ENCODE data around the gene ANKRD30A.
"Not testable (repeated sequence)": the region's sequence is repeated elsewhere in the genome, so short reads cannot be mapped to it uniquely, and the experiment has no call there.

Gene ANKRD30A

DNA sequence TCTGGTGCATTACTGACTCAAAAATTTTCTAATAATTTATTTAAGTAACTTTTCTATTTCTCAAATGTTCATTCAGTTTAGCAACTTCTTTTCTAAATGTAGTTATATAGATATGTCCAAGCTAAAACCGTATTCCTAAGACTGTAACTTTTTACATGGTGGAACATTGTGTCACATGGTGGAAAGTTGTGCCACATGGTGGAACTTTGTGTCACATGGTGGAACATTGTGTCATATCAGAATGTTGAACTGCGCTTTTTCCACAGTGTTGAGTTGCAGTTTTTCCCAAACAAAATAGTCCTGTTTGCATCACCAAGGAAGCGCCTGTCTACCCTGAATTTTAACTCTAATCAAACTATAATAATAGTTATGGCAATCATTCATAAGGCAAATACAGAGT lies 109.3 kb downstream of the ANKRD30A start:
- DNase-seq (no peak), ATAC-seq (ENCODE audit: insufficient read depth, low read depth) (no peak)
- H3K4me3 ChIP-seq (ENCODE audit: low read depth in 1 of 2, low read length in 2 of 2): no peak overlapping the region
- no peaks in the 10 kb centered on the region for H3K27me3 ChIP-seq (ENCODE audit: insufficient read depth, low read length, poor library complexity)
- no peak overlapping the region for H3K4me2 ChIP-seq (ENCODE audit: insufficient read depth, low read length)
- H3K4me1 ChIP-seq (ENCODE audit: insufficient read depth, low read length): no peaks in the 10 kb centered on the region
- no peak overlapping the region for H3K9ac ChIP-seq (ENCODE audit: low read depth, low read length)
- H3K79me2 ChIP-seq (ENCODE audit: insufficient read depth, low read length): no peaks in the 10 kb centered on the region
- no peak for TF ChIP-seq EZH2 (IDR thresholded peaks at IDR 0.05; ENCODE audit: borderline replicate concordance, low read depth, low read length, severe bottlenecking)
- TF ChIP-seq, protein P1, sequence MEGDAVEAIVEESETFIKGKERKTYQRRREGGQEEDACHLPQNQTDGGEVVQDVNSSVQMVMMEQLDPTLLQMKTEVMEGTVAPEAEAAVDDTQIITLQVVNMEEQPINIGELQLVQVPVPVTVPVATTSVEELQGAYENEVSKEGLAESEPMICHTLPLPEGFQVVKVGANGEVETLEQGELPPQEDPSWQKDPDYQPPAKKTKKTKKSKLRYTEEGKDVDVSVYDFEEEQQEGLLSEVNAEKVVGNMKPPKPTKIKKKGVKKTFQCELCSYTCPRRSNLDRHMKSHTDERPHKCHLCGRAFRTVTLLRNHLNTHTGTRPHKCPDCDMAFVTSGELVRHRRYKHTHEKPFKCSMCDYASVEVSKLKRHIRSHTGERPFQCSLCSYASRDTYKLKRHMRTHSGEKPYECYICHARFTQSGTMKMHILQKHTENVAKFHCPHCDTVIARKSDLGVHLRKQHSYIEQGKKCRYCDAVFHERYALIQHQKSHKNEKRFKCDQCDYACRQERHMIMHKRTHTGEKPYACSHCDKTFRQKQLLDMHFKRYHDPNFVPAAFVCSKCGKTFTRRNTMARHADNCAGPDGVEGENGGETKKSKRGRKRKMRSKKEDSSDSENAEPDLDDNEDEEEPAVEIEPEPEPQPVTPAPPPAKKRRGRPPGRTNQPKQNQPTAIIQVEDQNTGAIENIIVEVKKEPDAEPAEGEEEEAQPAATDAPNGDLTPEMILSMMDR (IDR thresholded peaks at IDR 0.05; ENCODE audit: borderline replicate concordance, extremely low read depth, low read length, poor library complexity, severe bottlenecking): no peak
- H2AFZ ChIP-seq (ENCODE audit: low read depth, low read length): no peak overlapping the region
- no peaks in the 10 kb centered on the region for H4K20me1 ChIP-seq (ENCODE audit: insufficient read depth, low read length)
- no peaks in the 10 kb centered on the region for H3K9me3 ChIP-seq (ENCODE audit: insufficient read depth, low read length, severe bottlenecking)
- no peaks in the 10 kb centered on the region for H3K36me3 ChIP-seq (ENCODE audit: insufficient read depth, low read length)
- no peak overlapping the region for H3K27ac ChIP-seq (ENCODE audit: low read length)

DNA sequence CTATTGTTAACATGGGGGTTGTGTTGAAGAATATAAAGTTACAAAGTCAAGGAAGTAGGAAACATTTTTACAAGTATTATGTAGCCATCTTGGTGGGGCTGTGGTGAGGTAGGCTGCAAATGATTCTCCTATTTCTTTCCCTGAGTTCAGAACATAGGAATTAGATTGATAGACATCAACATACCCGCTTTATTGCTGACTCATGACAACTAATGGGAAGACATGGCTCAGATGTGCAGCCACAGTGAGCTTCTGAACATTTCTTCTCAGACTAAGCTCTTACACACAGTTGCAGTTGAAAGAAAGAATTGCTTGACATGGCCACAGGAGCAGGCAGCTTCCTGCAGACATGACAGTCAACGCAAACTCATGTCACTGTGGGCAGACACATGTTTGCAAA lies 110.7 kb downstream of the ANKRD30A start:
- Histone ChIP-seq H2AFZ (ENCODE audit: low read depth, low read length) (no peak overlapping the region), H3K79me2 (ENCODE audit: insufficient read depth, low read length) (no peaks in the 10 kb centered on the region), H3K4me3 (ENCODE audit: low read depth in 1 of 2, low read length in 2 of 2) (no peak overlapping the region), H3K9me3 (ENCODE audit: insufficient read depth, low read length, severe bottlenecking) (no peaks in the 10 kb centered on the region), H3K27me3 (ENCODE audit: insufficient read depth, low read length, poor library complexity) (no peaks in the 10 kb centered on the region), H4K20me1 (ENCODE audit: insufficient read depth, low read length) (no peaks in the 10 kb centered on the region), H3K27ac (ENCODE audit: low read length) (no peak overlapping the region), H3K36me3 (ENCODE audit: insufficient read depth, low read length) (no peaks in the 10 kb centered on the region), H3K4me2 (ENCODE audit: insufficient read depth, low read length) (no peak overlapping the region), H3K9ac (ENCODE audit: low read depth, low read length) (no peak overlapping the region), H3K4me1 (ENCODE audit: insufficient read depth, low read length) (no peaks in the 10 kb centered on the region)
- TF ChIP-seq EZH2 (IDR thresholded peaks at IDR 0.05; ENCODE audit: borderline replicate concordance, low read depth, low read length, severe bottlenecking): no peak
- TF ChIP-seq, protein P1 (IDR thresholded peaks at IDR 0.05; ENCODE audit: borderline replicate concordance, extremely low read depth, low read length, poor library complexity, severe bottlenecking): no peak
- DNase-seq: no peak
- ATAC-seq (ENCODE audit: insufficient read depth, low read depth): no peak

DNA sequence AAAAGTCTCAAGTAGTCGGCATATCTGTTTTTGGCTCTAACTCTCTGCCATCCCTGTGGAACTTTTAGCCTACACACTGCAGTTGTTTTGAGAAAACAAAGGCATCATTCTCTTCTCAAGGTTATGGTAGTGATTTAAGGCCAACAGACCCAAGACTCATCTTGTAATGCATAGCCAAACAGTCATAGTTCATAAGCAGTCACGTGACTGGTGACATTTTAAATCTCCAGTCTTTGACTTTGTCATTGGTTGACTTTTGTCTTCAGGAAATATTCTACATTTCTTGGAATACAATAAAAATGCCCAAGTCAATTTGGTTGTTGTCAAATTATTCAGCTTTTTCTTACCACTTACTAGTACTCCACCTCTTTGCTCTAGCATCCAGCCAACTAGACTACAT lies 114.8 kb downstream of the ANKRD30A start:
- Histone ChIP-seq H4K20me1 (ENCODE audit: insufficient read depth, low read length) (no peaks in the 10 kb centered on the region), H3K36me3 (ENCODE audit: insufficient read depth, low read length) (no peaks in the 10 kb centered on the region), H3K27me3 (ENCODE audit: insufficient read depth, low read length, poor library complexity) (no peaks in the 10 kb centered on the region), H3K79me2 (ENCODE audit: insufficient read depth, low read length) (no peaks in the 10 kb centered on the region), H3K9me3 (ENCODE audit: insufficient read depth, low read length, severe bottlenecking) (no peaks in the 10 kb centered on the region), H3K4me3 (ENCODE audit: low read depth in 1 of 2, low read length in 2 of 2) (no peak overlapping the region), H2AFZ (ENCODE audit: low read depth, low read length) (no peak overlapping the region), H3K27ac (ENCODE audit: low read length) (no peak overlapping the region), H3K4me1 (ENCODE audit: insufficient read depth, low read length) (no peaks in the 10 kb centered on the region), H3K4me2 (ENCODE audit: insufficient read depth, low read length) (no peak overlapping the region), H3K9ac (ENCODE audit: low read depth, low read length) (no peak overlapping the region)
- TF ChIP-seq EZH2 (IDR thresholded peaks at IDR 0.05; ENCODE audit: borderline replicate concordance, low read depth, low read length, severe bottlenecking): no peak
- TF ChIP-seq, protein P1 (IDR thresholded peaks at IDR 0.05; ENCODE audit: borderline replicate concordance, extremely low read depth, low read length, poor library complexity, severe bottlenecking): no peak
- ATAC-seq (ENCODE audit: insufficient read depth, low read depth): no peak
- no peak for DNase-seq

DNA sequence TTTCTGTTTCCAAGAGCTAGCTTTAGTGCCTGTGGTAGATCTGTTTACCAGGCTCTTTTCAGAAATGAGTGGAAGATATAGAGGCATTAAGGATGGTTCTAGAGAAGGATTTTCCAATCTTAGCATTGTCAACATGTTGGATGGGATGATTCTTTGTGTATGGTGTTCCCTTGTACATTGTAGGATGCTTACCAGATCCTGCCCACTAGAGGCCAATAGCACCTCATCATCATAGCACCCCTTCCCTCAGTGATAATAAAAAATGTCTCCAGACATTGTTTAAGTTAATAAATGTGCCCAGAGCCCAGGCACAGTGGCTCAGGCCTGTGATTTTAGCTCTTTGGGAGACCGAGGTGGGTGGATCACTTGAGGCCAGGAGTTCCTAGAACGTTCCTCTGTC lies 121.2 kb downstream of the ANKRD30A start:
- TF ChIP-seq, protein P1 (IDR thresholded peaks at IDR 0.05; ENCODE audit: borderline replicate concordance, extremely low read depth, low read length, poor library complexity, severe bottlenecking): no peak
- no peak for TF ChIP-seq EZH2 (IDR thresholded peaks at IDR 0.05; ENCODE audit: borderline replicate concordance, low read depth, low read length, severe bottlenecking)
- Histone ChIP-seq H3K36me3 (ENCODE audit: insufficient read depth, low read length) (no peaks in the 10 kb centered on the region), H3K9ac (ENCODE audit: low read depth, low read length) (no peak overlapping the region), H3K4me2 (ENCODE audit: insufficient read depth, low read length) (no peak overlapping the region), H3K27ac (ENCODE audit: low read length) (no peak overlapping the region), H3K4me3 (ENCODE audit: low read depth in 1 of 2, low read length in 2 of 2) (no peak overlapping the region), H3K9me3 (ENCODE audit: insufficient read depth, low read length, severe bottlenecking) (no peaks in the 10 kb centered on the region), H3K27me3 (ENCODE audit: insufficient read depth, low read length, poor library complexity) (no peaks in the 10 kb centered on the region), H2AFZ (ENCODE audit: low read depth, low read length) (no peak overlapping the region), H3K4me1 (ENCODE audit: insufficient read depth, low read length) (no peaks in the 10 kb centered on the region), H4K20me1 (ENCODE audit: insufficient read depth, low read length) (no peaks in the 10 kb centered on the region), H3K79me2 (ENCODE audit: insufficient read depth, low read length) (no peaks in the 10 kb centered on the region)
- no peak for ATAC-seq (ENCODE audit: insufficient read depth, low read depth)
- no peak for DNase-seq

DNA sequence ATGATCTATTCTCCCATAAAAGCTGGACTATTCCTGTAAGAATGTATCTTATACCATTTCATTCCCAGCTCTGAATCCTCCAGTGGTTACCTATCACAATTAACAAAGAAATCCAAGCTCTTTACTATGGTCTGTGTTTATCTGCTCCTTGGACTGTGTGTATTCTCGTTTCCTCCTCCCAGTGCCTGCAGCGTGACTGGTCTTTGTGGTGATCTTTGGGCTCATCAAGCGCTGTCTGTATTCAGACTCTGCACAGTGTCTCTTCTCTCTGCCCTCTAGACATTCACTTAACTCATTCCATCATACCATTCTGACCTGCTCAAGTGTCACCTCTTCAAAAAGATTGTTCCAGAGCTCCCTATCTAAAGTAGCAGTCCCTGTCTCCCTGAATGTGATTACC lies 130.4 kb downstream of the ANKRD30A start:
- H3K4me2 ChIP-seq (ENCODE audit: insufficient read depth, low read length); H3K4me1 ChIP-seq (ENCODE audit: insufficient read depth, low read length); H3K79me2 ChIP-seq (ENCODE audit: insufficient read depth, low read length); H3K4me3 ChIP-seq (ENCODE audit: low read depth in 1 of 2, low read length in 2 of 2); H3K9me3 ChIP-seq (ENCODE audit: insufficient read depth, low read length, severe bottlenecking); H3K9ac ChIP-seq (ENCODE audit: low read depth, low read length); H3K27ac ChIP-seq (ENCODE audit: low read length); DNase-seq; H2AFZ ChIP-seq (ENCODE audit: low read depth, low read length); H3K27me3 ChIP-seq (ENCODE audit: insufficient read depth, low read length, poor library complexity); ATAC-seq (ENCODE audit: insufficient read depth, low read depth); H4K20me1 ChIP-seq (ENCODE audit: insufficient read depth, low read length); H3K36me3 ChIP-seq (ENCODE audit: insufficient read depth, low read length): not testable (repeated sequence)

Measured in DND-41 (cell line).